Spleen (tissue), 7 donors: Measurements from ENCODE around the gene DCDC1.

Experiments
- CTCF ChIP-seq, 11 experiments: fragments of 200-600 bp in 7 of 11; fragments of 450-650 bp in 4 of 11; sonication (generic) in 4 of 11; IDR thresholded peaks in 8 of 11; conservative IDR thresholded peaks in 3 of 11; 1 replicate in 7 of 11; 2 replicates in 4 of 11; pipeline versions ENCODE4 v1.4.0 to v1.8.0; 2016 to 2021; ENCODE audit warnings: antibody characterized with exemption in 11 of 11, inconsistent platforms in 4 of 11, mild to moderate bottlenecking in 1 of 11
- POLR2A ChIP-seq, 3 donors: fragments of 450-650 bp; IDR thresholded peaks; one replicate each; pipeline ENCODE4 v1.5.1; 2017; ENCODE audit warnings: antibody characterized with exemption in 3 of 3, mild to moderate bottlenecking in 1 of 3
- POLR2AphosphoS5 ChIP-seq, 3 donors: sonication (generic); formaldehyde crosslinking; IDR thresholded peaks; one replicate each; pipeline ENCODE4 v1.5.1; 2017; ENCODE audit warnings: antibody characterized with exemption in 3 of 3
- donor health status: DM: no; HTN: no; CAD: no; lungs with moderate emphysema.
- donor health status: DM: no; HTN: no; CAD: no.
- donor health status: DM: no; HTN: no; CAD: no.

DNA sequence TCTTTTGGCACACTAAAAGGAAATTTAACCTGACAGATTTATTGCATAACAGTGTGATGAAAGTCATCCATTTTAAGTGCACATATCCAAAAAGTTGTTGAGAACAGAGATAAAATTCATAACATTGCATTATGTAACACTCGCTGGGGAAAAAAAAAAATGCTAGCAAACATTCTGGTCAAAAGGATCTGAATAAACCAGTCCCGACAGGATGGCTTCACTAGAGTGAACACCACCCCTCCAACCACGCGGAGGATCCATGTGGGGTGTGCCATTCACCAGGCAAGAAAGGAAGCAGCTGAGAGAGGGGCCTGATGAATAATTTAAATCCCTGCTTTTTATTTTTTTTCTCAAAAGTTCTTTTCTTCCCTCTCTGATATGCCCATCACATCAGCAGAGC, 258.7 kb downstream of the DCDC1 start:
- TF ChIP-seq POLR2AphosphoS5 (IDR thresholded peaks at IDR 0.05) (no peak), CTCF (IDR thresholded peaks at IDR 0.05 in 8 of 11, conservative IDR thresholded peaks at IDR 0.05 in 3 of 11) (no peak), POLR2A (IDR thresholded peaks at IDR 0.05) (no peak)
